IPS DF 6.9 (cell line): ENCODE measurements around the gene SPTBN1.

ENCODE experiments used
- DNase-seq: peaks from one replicate; pipeline ENCODE4 v3.0.0-alpha.2; 2013; ENCODE audit warnings: low read depth, low spot score
- H3K27ac ChIP-seq: one replicate; pipeline ENCODE4 v1.5.1; 2013; ENCODE audit warnings: low read length, control low read depth
- H3K27me3 ChIP-seq: 2 replicates; pipeline ENCODE4 v1.6.1; 2013; ENCODE audit warnings: mild to moderate bottlenecking, low read length; ENCODE audit not compliant: control insufficient read depth, insufficient read depth
- H3K36me3 ChIP-seq: 2 replicates; pipeline ENCODE4 v1.6.1; 2013; ENCODE audit warnings: low read length; ENCODE audit not compliant: control insufficient read depth, insufficient read depth
- H3K4me1 ChIP-seq: 2 replicates; pipeline ENCODE4 v1.6.1; 2013; ENCODE audit warnings: low read length; ENCODE audit not compliant: control insufficient read depth, insufficient read depth
- H3K4me3 ChIP-seq: 2 replicates; pipeline ENCODE4 v1.5.1; 2013; ENCODE audit warnings: mild to moderate bottlenecking, low read length
- H3K9me3 ChIP-seq: 2 replicates; pipeline ENCODE4 v1.6.1; 2013; ENCODE audit warnings: low read length, inconsistent platforms; ENCODE audit not compliant: control insufficient read depth, insufficient read depth
- WGBS: extraction: QIAGEN DNeasy Blood & Tissue Kit; methylation state at CpG from one replicate; pipeline ENCODE4 v1.1.7; 2013; ENCODE audit warnings: mixed read lengths, missing lambda C conversion rate; ENCODE audit not compliant: insufficient read length, insufficient coverage; 5-methylcytosine and 5-hydroxymethylcytosine counted together

The SPTBN1 gene

GRCh38 chr2:54572262-54572635 lies 116.1 kb downstream of the SPTBN1 start:
- H3K36me3 ChIP-seq: no peaks in the 10 kb centered on the region
- H3K27ac ChIP-seq: no peak overlapping the region
- H3K4me3 ChIP-seq: no peak overlapping the region
- H3K9me3 ChIP-seq: no peaks in the 10 kb centered on the region
- H3K27me3 ChIP-seq: no peaks in the 10 kb centered on the region
- H3K4me1 ChIP-seq: peaks cover 14% of the 10 kb centered on the region
- no CpG with 5 or more reads among the region's 4 CpGs for WGBS
- no peak for DNase-seq

- peaks cover 14% of the 10 kb centered on the region for H3K4me1 ChIP-seq
- no peaks in the 10 kb centered on the region for H3K9me3 ChIP-seq
- WGBS: no CpG with 5 or more reads among the region's 9 CpGs
- no peak overlapping the region for H3K4me3 ChIP-seq
- no peak overlapping the region for H3K27ac ChIP-seq
- no peaks in the 10 kb centered on the region for H3K36me3 ChIP-seq
- no peak for DNase-seq
- no peaks in the 10 kb centered on the region for H3K27me3 ChIP-seq
These were observed 116.8 kb downstream of the SPTBN1 start for GRCh38 chr2:54572636-54573536.

- no peaks in the 10 kb centered on the region for H3K36me3 ChIP-seq
- H3K27me3 ChIP-seq: no peaks in the 10 kb centered on the region
- H3K27ac ChIP-seq: no peak overlapping the region
- no CpG with 5 or more reads among the region's 5 CpGs for WGBS
- no peaks in the 10 kb centered on the region for H3K9me3 ChIP-seq
- H3K4me1 ChIP-seq: peaks cover 14% of the 10 kb centered on the region
- no peak for DNase-seq
- H3K4me3 ChIP-seq: no peak overlapping the region
These were observed 117.4 kb downstream of the SPTBN1 start for GRCh38 chr2:54573537-54573919.

- DNase-seq: no peak
- H3K27me3 ChIP-seq: no peaks in the 10 kb centered on the region
- WGBS: no CpG with 5 or more reads among the region's 9 CpGs
- no peak overlapping the region for H3K4me3 ChIP-seq
- H3K9me3 ChIP-seq: no peaks in the 10 kb centered on the region
- peaks cover 12% of the 10 kb centered on the region for H3K4me1 ChIP-seq
- no peak overlapping the region for H3K27ac ChIP-seq
- no peaks in the 10 kb centered on the region for H3K36me3 ChIP-seq
These were observed 118.2 kb downstream of the SPTBN1 start for GRCh38 chr2:54574107-54574859.

- H3K4me1 ChIP-seq: peaks cover 10% of the 10 kb centered on the region
- DNase-seq: no peak
- no CpG with 5 or more reads among the region's 5 CpGs for WGBS
- H3K27ac ChIP-seq: no peak overlapping the region
- no peaks in the 10 kb centered on the region for H3K36me3 ChIP-seq
- H3K9me3 ChIP-seq: no peaks in the 10 kb centered on the region
- H3K4me3 ChIP-seq: no peak overlapping the region
- no peaks in the 10 kb centered on the region for H3K27me3 ChIP-seq
These were observed 118.7 kb downstream of the SPTBN1 start for GRCh38 chr2:54574860-54575247.

- Histone ChIP-seq H3K27me3 (no peaks in the 10 kb centered on the region), H3K4me3 (no peak overlapping the region), H3K4me1 (peaks cover 8% of the 10 kb centered on the region), H3K9me3 (no peaks in the 10 kb centered on the region), H3K27ac (no peak overlapping the region), H3K36me3 (no peaks in the 10 kb centered on the region)
- DNase-seq: no peak
- no CpG with 5 or more reads among the region's 9 CpGs for WGBS
These were observed 119.3 kb downstream of the SPTBN1 start for GRCh38 chr2:54575379-54575888.

GRCh38 chr2:54577035-54577434 lies 120.9 kb downstream of the SPTBN1 start:
- Histone ChIP-seq H3K27ac (no peak overlapping the region), H3K4me3 (no peak overlapping the region), H3K4me1 (peaks cover 7% of the 10 kb centered on the region; the same call in 1 of the 2 replicates), H3K36me3 (no peaks in the 10 kb centered on the region), H3K27me3 (no peaks in the 10 kb centered on the region), H3K9me3 (no peaks in the 10 kb centered on the region)
- WGBS: no CpG with 5 or more reads among the region's 3 CpGs
- no peak for DNase-seq

GRCh38 chr2:54577944-54578647 lies 122.0 kb downstream of the SPTBN1 start:
- DNase-seq: no peak
- no CpG with 5 or more reads among the region's 6 CpGs for WGBS
- Histone ChIP-seq H3K36me3 (no peaks in the 10 kb centered on the region), H3K27ac (no peak overlapping the region), H3K4me1 (peaks cover 9% of the 10 kb centered on the region), H3K9me3 (no peaks in the 10 kb centered on the region), H3K4me3 (no peak overlapping the region), H3K27me3 (no peaks in the 10 kb centered on the region)

GRCh38 chr2:54578648-54579045 lies 122.5 kb downstream of the SPTBN1 start:
- DNase-seq: no peak
- Histone ChIP-seq H3K27ac (no peak overlapping the region), H3K4me1 (peaks cover 9% of the 10 kb centered on the region), H3K36me3 (no peaks in the 10 kb centered on the region), H3K9me3 (no peaks in the 10 kb centered on the region), H3K4me3 (no peak overlapping the region), H3K27me3 (no peaks in the 10 kb centered on the region)

- no peaks in the 10 kb centered on the region for H3K9me3 ChIP-seq
- no peaks in the 10 kb centered on the region for H3K36me3 ChIP-seq
- no peak overlapping the region for H3K27ac ChIP-seq
- peaks cover 9% of the 10 kb centered on the region for H3K4me1 ChIP-seq
- no CpG with 5 or more reads among the region's 8 CpGs for WGBS
- H3K27me3 ChIP-seq: no peaks in the 10 kb centered on the region
- DNase-seq: no peak
- no peak overlapping the region for H3K4me3 ChIP-seq
These were observed 123.0 kb downstream of the SPTBN1 start for GRCh38 chr2:54579061-54579681.
